B cell (primary cell): ENCODE results near the gene HIGD1A. TPM values are rescaled to one million over a fixed set of nuclear protein-coding genes. Genes with fewer than 3 reads are reported as not detected.

Experiments
- ATAC-seq: fragments of 200-7000 bp; cut with Tn5 transposase; one replicate; pipeline ENCODE4 v1.10.0; 2021; ENCODE audit warnings: low read depth, mild to moderate bottlenecking, moderate number of reproducible peaks, moderate library complexity
- CTCF ChIA-PET: fragments of 350-600 bp; sonication (Branson Sonifier 250); formaldehyde crosslinking; loops from one replicate; lab custom pipeline; 2021; ENCODE audit warnings: antibody characterized with exemption, inconsistent platforms; lab: Charles Lee
- POLR2A ChIA-PET: fragments of 350-600 bp; sonication (Branson Sonifier 250); formaldehyde crosslinking; loops from one replicate; lab custom pipeline; 2021; ENCODE audit warnings: antibody characterized with exemption; lab: Charles Lee
- DNase-seq: peaks from one replicate; pipeline ENCODE4 v3.0.0; 2013
- H2AFZ ChIP-seq: 2 replicates; pipeline ENCODE4 v1.6.1; 2012; ENCODE audit warnings: mild to moderate bottlenecking, low read depth, low read length; ENCODE audit not compliant: insufficient read depth, poor library complexity, severe bottlenecking
- H3K27ac ChIP-seq, 2 donors: 1 replicate in 1 of 2; 2 replicates in 1 of 2; pipeline ENCODE4 v1.5.1; 2012 to 2013; ENCODE audit warnings: low read length in 2 of 2, mild to moderate bottlenecking in 2 of 2, moderate library complexity in 1 of 2
- H3K27me3 ChIP-seq, 4 experiments: fragments of 200-600 bp in 1 of 4; sonication (generic) in 1 of 4; replicated peaks in 1 of 4; 1 replicate in 2 of 4; 2 replicates in 2 of 4; pipeline versions ENCODE4 v1.6.1 to v1.7.0; 2013 to 2016; ENCODE audit warnings: low read length in 3 of 4, mild to moderate bottlenecking in 2 of 4, mixed read lengths in 1 of 4, moderate library complexity in 1 of 4; ENCODE audit not compliant: insufficient read depth in 4 of 4, control insufficient read depth in 3 of 4; ENCODE audit errors: control extremely low read depth in 1 of 4
- H3K36me3 ChIP-seq, 2 experiments: replicated peaks in 1 of 2; 1 replicate in 1 of 2; 2 replicates in 1 of 2; pipeline versions ENCODE4 v1.6.1 to v1.7.1; 2013; ENCODE audit warnings: low read length in 1 of 2; ENCODE audit not compliant: insufficient read depth in 2 of 2, control insufficient read depth in 1 of 2; ENCODE audit errors: control extremely low read depth in 1 of 2, extremely low read depth in 1 of 2
- H3K4me1 ChIP-seq, 2 donors: fragments of 200-600 bp in 1 of 2; sonication (generic) in 1 of 2; 1 replicate in 1 of 2; 2 replicates in 1 of 2; pipeline versions ENCODE4 v1.5.1 to v1.6.1; 2013 to 2017; ENCODE audit warnings: low read length in 2 of 2; ENCODE audit not compliant: control insufficient read depth in 2 of 2, insufficient read depth in 2 of 2
- H3K4me2 ChIP-seq: replicated peaks from 2 replicates; pipeline ENCODE3; 2012; ENCODE audit warnings: mild to moderate bottlenecking, low read depth, low read length; ENCODE audit not compliant: poor library complexity, severe bottlenecking
- H3K4me3 ChIP-seq, 5 experiments: fragments of 200-600 bp in 1 of 5; sonication (generic) in 1 of 5; 1 replicate in 3 of 5; 2 replicates in 2 of 5; pipeline versions ENCODE4 v1.5.1 to v1.7.0; 2011 to 2016; ENCODE audit warnings: low read length in 4 of 5, mild to moderate bottlenecking in 4 of 5, low read depth in 2 of 5, control low read depth in 1 of 5, moderate library complexity in 1 of 5; ENCODE audit not compliant: insufficient read depth in 1 of 5; ENCODE audit errors: control extremely low read depth in 1 of 5, extremely low read depth in 1 of 5
- H3K79me2 ChIP-seq: fragments of 200-600 bp; sonication (generic); one replicate; pipeline ENCODE4 v1.6.0; 2016; ENCODE audit warnings: low read length; ENCODE audit not compliant: control insufficient read depth, insufficient read depth
- H3K9ac ChIP-seq: fragments of 200-600 bp; sonication (generic); 2 replicates; pipeline ENCODE4 v1.6.1; 2017; ENCODE audit warnings: mild to moderate bottlenecking, low read length, moderate library complexity
- H3K9me3 ChIP-seq, 3 donors: one replicate each; pipeline versions ENCODE4 v1.6.1 to v1.7.1; 2013; ENCODE audit warnings: low read length in 2 of 3; ENCODE audit not compliant: control insufficient read depth in 2 of 3, insufficient read depth in 1 of 3; ENCODE audit errors: control extremely low read depth in 1 of 3
- H4K20me1 ChIP-seq: 2 replicates; pipeline ENCODE4 v1.6.0; 2012; ENCODE audit warnings: mild to moderate bottlenecking, low read length; ENCODE audit not compliant: insufficient read depth, control insufficient read depth, poor library complexity, severe bottlenecking
- H3K27ac Mint-ChIP-seq: one replicate; pipeline ENCODE4 v1.8.0; 2021; ENCODE audit warnings: mixed read lengths
- H3K27me3 Mint-ChIP-seq: one replicate; pipeline ENCODE4 v1.8.0; 2021; ENCODE audit warnings: mixed read lengths
- H3K4me1 Mint-ChIP-seq: one replicate; pipeline ENCODE4 v1.8.0; 2021; ENCODE audit warnings: mixed read lengths
- H3K4me3 Mint-ChIP-seq: one replicate; pipeline ENCODE4 v1.8.0; 2021; ENCODE audit warnings: mixed read lengths
- H3K9me3 Mint-ChIP-seq: one replicate; pipeline ENCODE4 v1.8.0; 2022; ENCODE audit warnings: mixed read lengths; ENCODE audit not compliant: insufficient read depth
- CTCF ChIP-seq: fragments of 200-600 bp; IDR thresholded peaks from one replicate; pipeline ENCODE4 v1.8.0; 2022; ENCODE audit warnings: antibody characterized with exemption, mild to moderate bottlenecking
- EZH2 ChIP-seq: IDR thresholded peaks from 2 replicates; pipeline ENCODE4 v1.6.1; 2012; ENCODE audit warnings: borderline replicate concordance, low read depth, mild to moderate bottlenecking, moderate library complexity, low read length; ENCODE audit not compliant: insufficient read depth, poor library complexity, severe bottlenecking
- WGBS: methylation state at CpG from one replicate; pipeline ENCODE4 v1.1.5; 2013; ENCODE audit warnings: missing lambda C conversion rate; ENCODE audit not compliant: insufficient coverage; 5-methylcytosine and 5-hydroxymethylcytosine counted together
- intact Hi-C: fragments of 100-400 bp; cut with micrococcal nuclease; formaldehyde crosslinking; loops from one replicate; pipeline ENCODE4 v1.10.0; 2022
- polyA plus RNA-seq: library from polyadenylated mRNA; depleted of rRNA; stranded (reverse); fragments of >200 nt; gene quantifications from 2 replicates; pipeline ENCODE4 v1.2.3, GENCODE V29; 2012
- total RNA-seq, 2 donors: library from RNA; stranded (reverse); fragments of 120-200 nt in 1 of 2; gene quantifications; 1 replicate in 1 of 2; 2 replicates in 1 of 2; pipeline versions ENCODE4 v1.2.3 to v1.2.4, GENCODE V29; 2013 to 2022

HIGD1A gene
- total and polyA plus RNA-seq, 2 donors (not counting 1 experiment from before 2014, with no cell fraction given) = 14.2 to 16.5 TPM

- peak overlapping the region; percentile 62 for H3K27ac Mint-ChIP-seq
Measured at GRCh38 chr3:42843713-42844411, 39.6 kb upstream of the HIGD1A start.

More at GRCh38 chr3:42843713-42844411, 39.6 kb upstream of the HIGD1A start:
- H3K9me3 ChIP-seq = peaks cover 0 to 5% (median 0%) of the 10 kb centered on the region in 3 donors
- no peaks in the 10 kb centered on the region for H3K36me3 ChIP-seq
- no peak overlapping the region for H3K9ac ChIP-seq
- ATAC-seq = no peak
- no peak for DNase-seq
- no peak overlapping the region for H3K4me3 Mint-ChIP-seq
- no peaks in the 10 kb centered on the region for H3K79me2 ChIP-seq
- no peaks in the 10 kb centered on the region for H3K27me3 Mint-ChIP-seq
- no peak overlapping the region for H3K27ac ChIP-seq
- H2AFZ ChIP-seq = no peak overlapping the region
- no peak overlapping the region for H3K4me2 ChIP-seq
- TF ChIP-seq CTCF (no peak), EZH2 (no peak)
- H3K27me3 ChIP-seq = no peaks in the 10 kb centered on the region
- CTCF ChIA-PET = interaction anchor here (1.5 kb wide), 1 partner anchor 13 kb away, joined by 4 read pairs; no protein-coding TSS in a partner anchor
- intact Hi-C loops = no loop called here
- H3K9me3 Mint-ChIP-seq = no peaks in the 10 kb centered on the region
- no peaks in the 10 kb centered on the region for H4K20me1 ChIP-seq
- POLR2A ChIA-PET = no interaction called here
- no peak overlapping the region for H3K4me3 ChIP-seq
- H3K4me1 ChIP-seq = peaks cover 26 to 41% of the 10 kb centered on the region in 2 donors
- peaks cover 33% of the 10 kb centered on the region for H3K4me1 Mint-ChIP-seq
- WGBS = 57% methylated on average over 1 of the region's 6 CpGs
